Measurements from ENCODE around the gene SYAP1. TPM values are rescaled to one million over a fixed set of nuclear protein-coding genes. Genes with fewer than 3 reads are reported as not detected.

Gene SYAP1
- total RNA-seq, 3 donors from 2014 or later, result 35.0 to 53.4 (median 46.9) TPM

Other genes starting within 250 kb of the SYAP1 start
- not detected for gene S100G, start 69.5 kb upstream of the SYAP1 start, total RNA-seq
- gene CTPS2, start 6.9 kb upstream of the SYAP1 start, total RNA-seq, result 10 to 100 TPM; 15.0 to 19.0 (median 16.0) TPM
- gene TXLNG, start 66.9 kb downstream of the SYAP1 start, total RNA-seq, result 10 to 100 TPM in 1 of 3 donors, 1 to 10 TPM in 2; 8.5 to 13.2 (median 8.9) TPM
- 10 to 100 TPM; 72.7 to 94.6 (median 92.0) TPM for gene RBBP7, start 150.8 kb downstream of the SYAP1 start, total RNA-seq
- 10 to 100 TPM; 12.7 to 19.6 (median 17.2) TPM for gene REPS2, start 227.0 kb downstream of the SYAP1 start, total RNA-seq

Data from mucosa of descending colon (tissue), 3 donors.